HG02759 (cell line): ENCODE data around the gene HNMT.
"Not testable (repeated sequence)": the region's sequence is repeated elsewhere in the genome, so short reads cannot be mapped to it uniquely, and the experiment has no call there.

ENCODE experiments used
- ATAC-seq: cut with Tn5 transposase; IDR thresholded peaks from one replicate; pipeline ENCODE4 v1.9.1; 2021; ENCODE audit warnings: mild to moderate bottlenecking, moderate library complexity; ENCODE audit not compliant: unreplicated experiment

HNMT gene

DNA sequence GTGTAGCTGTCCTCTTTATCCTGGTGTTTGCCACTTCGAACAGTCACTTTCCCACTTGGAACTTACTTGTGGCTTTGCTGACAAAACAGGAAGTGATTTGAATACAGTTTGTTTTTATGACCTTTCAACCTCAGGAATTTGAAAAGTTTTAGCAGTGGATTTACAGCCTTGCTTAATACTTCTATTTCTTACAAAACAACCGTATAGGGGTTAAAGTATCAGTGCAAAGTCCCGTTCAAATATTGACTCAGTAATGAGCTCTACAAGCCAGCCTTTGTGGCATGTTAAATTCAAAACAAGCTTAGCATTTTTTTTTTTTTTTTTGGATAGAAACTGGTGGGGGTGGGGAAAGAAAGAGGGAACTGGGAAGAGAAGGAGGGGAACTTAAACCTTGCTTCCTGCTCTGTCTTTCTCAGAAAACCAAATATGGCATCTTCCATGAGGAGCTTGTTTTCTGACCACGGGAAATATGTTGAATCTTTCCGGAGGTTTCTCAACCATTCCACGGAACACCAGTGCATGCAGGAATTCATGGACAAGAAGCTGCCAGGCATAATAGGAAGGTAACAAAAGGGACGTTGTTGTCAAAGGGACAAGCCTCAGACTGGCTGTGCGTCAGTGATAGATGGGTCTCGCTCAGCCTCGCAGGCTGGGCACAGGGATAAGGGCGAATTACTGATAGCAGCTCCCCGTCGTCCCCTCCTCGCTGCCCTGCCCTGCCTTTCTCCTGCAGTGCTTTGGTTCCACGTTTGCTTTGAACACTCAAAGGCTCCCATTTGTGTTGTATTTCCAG, at the start of gene HNMT:
Gene HNMT (plus strand): TSS at position 408 of the 793 bp plus-strand sequence. CDS start 19 bp downstream, at position 427.
- no peak for ATAC-seq

DNA sequence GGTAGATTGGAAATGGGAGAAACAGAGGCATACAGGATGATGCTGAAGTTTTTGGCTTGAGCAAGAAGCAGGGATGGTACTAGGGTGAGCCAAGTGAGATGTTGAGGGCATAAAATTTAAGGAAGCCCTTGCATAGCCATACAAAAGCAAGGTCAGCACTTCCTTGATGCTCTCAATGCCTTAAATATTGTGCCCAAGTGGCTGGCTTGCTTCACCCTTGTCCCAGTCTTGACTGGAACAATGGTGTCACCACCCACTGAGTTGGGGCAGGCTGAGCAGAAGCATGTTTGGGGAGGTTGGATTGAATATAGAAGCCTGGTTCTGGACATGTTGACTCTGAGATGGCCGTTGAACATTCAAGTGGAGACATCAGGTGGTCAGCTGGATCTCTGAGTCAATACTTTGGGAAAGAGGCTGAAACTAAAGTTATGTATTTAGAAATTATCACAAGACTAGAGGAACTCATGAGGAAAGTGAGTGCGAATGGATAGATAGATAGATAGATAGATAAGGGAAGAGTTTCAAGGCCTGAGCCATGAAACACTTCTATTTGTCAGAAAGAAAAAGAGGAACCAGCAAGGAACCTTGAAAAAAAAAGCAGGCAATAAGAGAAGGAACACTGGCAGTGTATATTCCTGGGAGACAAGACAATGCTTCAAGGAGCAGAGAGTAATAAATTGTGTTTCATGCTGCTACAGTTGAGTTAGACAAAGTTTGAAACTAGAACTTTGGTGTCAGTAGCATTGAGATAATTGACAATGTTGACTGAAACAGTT, 43.0 kb upstream of the HNMT start:
- ATAC-seq = no peak

DNA sequence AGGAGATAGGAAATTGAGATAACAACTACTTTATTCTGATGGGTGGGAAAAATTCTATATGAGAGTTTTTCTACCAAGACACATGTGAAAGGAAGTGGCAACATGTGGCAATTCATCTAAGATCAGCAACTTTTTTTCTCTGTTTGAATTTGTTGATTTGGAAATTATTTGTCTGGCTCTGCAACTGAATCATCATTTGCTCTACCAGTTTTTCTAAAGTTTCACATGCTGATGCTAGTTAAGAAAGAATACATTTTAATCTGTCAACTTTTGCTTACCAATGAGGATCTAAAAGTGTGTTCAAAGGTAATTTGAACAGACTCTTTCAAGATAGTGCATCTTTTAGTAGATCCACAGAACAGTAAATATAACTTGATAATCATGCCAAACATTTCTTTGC, 42.1 kb upstream of the HNMT start:
- ATAC-seq = not testable (repeated sequence)

DNA sequence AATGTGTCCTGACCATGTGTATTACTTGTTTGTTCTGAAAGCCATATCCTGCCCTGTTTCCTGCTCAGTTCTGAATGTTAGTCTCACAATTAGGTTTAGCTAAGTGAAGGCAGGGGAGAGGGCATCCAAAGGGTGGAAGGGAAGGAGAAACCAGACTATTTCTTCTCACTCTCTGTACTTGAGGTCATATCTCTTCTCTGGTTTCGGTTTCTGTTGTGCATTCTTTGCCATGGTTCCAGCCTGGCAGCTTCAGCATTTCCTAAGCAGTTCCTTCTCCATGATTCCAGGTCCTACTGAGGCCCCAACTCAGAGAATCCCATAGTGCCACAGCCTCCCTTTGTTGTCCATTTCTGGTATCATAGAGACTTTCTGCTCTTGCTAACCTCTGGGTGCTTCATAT, 40.3 kb upstream of the HNMT start:
- ATAC-seq = no peak

DNA sequence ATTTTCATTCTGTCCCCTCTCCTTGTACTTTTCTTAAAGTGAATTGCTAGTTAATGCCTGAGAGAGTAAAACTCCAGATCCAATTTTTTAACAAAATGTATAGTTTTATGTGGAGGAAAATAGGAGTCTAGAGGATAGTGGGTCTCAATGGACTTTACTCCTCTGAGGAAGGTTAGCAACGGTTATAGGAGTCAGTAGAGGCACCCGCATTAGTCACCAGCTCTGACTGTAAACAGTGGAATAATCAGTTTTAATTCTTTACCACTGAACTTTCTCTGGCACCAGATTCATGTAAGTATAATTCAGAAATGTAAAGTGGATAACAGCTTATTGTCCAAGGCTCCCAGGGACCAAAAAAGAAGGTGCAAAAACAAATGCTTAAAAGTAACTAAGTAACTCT, 38.7 kb upstream of the HNMT start:
- no peak for ATAC-seq

DNA sequence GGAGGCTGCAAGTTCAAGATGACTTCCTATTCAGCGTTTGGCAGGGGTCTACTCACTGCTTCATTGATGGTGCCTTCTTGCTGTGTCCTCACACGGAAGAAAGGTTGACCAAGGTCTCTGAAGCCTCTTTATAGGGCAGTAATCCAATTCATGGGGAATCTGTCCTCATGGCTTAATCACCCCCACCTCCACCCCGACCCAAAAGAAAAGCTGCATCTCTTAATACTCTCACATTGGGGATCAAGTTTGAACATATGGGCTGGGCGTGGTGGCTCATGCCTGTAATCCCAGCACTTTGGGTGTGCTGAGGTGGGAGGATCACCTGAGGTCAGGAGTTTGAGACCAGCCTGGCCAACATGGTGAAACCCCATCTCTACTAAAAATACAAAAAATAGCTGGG, 36.4 kb upstream of the HNMT start:
- no peak for ATAC-seq

DNA sequence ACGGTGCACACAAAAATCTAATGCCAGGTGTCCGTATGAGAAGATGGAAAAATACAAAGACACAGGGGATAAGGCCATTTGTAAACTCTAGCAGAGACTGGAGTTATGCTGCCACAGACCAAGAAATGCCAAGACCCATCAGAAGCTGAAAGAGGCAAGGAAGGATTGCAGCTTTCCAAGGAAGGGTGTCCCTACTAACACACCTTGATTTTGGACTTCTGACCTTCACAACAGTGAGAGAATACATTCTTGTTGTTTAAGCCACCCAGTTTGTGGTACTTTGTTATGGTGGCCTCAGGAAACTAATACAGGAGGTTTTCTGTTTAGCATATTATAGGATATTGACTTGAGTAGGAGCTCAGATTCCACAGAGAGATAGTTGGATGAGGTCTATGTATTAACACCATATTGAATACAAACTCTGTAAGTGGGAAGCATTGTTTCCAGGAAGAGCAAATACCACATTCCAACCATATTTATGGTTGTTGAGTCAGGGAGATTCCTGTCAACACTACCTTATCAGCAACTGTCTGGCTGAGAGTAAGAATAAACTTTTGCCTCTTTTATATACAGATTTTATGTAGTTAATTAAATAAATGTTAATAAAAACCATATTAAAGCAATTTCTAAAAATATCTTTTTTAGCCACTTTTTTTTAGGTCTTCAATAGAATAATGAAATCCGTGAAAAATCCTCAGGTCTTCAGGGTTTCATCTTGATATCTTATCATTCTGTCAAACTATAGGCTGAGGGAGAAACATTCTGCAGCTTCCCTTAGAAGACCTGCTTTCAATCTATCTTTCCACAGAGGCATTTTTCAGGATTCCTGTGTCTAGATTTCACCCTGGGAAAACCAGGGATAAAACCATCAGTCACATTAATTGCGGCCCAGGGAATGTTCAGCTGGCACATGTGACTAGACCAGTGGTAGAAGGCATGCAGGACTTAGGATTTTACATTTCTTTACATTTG, 35.4 kb upstream of the HNMT start:
- ATAC-seq = no peak

DNA sequence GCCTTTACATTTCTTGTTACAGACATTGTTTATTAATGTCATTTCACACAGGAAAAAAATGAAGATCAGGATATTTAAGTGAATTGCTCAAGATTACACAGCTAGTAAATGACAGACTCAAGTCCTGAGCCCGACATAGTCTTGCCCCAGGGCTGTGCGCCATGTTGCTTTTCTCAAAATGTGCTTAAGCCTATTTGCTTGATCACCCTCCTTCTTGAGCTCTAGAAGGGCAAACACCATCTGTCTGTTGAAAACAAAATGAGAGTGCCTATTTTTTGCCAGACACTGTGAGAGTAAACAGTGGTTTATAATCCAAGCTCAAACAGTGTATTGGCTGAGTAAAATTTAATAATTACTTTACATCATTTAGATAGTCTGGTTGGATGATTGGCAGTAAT, 34.8 kb upstream of the HNMT start:
- no peak for ATAC-seq

DNA sequence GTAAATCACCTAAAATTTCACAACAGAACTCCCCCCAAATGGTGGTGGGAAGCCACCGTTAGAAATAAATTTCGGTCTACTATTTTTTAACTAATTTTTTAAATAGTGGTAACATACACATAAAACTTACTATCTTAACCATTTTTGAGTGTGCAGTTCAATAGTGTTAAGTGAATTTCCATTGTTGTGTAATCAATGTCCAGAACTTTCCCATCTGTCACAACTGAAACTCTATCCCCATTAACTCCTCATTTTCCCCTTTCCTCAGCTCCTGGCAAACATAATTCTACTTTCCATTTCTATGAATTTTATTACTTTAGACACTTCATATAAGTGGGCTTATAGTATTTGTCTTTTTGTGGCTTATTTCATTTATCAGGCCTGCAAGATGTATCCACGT, 34.1 kb upstream of the HNMT start:
- ATAC-seq = no peak

DNA sequence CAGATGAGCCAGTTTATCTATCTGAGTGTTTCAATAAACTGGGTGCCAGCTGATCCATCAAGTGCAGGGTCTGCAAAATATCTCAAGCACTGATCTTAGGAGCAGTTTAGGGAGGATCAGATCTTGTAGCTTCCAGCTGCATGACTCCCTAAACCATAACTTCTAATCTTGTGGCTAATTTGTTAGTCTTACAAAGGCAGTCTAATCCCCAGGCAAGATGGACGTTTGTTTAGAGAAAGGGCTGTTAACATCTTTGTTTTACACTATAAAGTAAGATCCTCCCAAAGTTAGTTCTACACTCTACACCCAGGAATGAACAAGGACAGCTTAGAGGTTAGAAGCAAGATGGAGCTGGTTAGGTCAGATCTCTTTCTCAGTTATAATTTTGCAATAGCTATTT, 28.7 kb upstream of the HNMT start:
- ATAC-seq = no peak

DNA sequence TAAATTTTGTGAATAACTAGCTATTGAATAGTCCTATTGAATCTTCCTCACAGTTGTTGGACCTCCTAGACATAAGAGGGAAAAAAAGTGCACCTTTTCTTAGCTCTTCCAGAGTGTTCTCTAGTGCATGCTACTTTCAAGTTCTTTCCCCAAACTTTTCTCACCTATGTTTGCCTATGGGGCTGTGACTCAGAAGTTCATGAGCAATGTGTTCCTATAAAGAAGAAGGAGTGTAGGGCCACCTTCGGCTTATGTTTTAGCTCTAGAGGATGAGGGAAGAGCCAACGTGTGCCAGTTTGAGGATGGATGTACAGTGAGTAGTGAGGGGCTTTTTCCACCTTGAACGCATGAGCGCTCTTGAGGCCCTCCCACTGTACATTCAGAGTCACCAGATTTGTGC, 27.0 kb upstream of the HNMT start:
- no peak for ATAC-seq

DNA sequence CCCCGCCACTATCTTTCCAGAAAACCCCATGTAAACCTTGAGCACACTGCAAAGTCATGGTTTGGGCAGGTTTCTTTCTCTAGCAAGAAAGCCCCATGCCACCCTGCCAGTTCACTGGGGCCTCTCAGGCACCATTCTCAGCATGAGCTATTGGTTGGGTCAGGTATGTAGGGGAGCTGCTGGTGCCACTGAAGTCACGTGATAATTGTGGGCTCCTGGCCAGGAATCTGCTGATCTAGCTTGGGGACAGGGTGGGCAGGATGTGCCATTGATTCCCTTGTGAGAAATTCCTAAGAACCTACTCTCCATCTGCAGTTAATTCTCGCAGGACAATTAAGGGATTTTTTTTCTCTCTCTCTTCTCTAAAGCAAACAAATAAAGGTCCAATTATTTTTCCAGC, 26.5 kb upstream of the HNMT start:
- ATAC-seq = no peak

DNA sequence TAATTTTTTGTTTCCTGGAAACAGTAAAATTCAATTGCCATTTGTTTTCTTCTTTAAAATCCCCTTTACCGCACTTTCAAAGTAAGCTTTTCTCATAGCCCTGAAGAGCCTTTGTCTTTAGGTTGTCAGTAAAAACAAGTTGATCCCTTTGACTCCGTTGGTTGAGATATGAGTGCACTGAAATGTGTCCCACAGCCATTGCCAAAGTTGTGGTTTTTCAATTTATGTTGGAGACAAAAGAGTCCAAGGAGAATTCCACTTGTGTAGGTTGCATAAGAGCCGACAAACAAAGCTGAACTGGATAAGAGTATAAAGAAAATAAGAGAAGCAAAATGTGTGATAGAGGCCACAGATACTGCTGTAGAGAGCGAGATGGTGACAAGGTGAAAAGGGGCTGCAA, 26.1 kb upstream of the HNMT start:
- ATAC-seq = no peak

DNA sequence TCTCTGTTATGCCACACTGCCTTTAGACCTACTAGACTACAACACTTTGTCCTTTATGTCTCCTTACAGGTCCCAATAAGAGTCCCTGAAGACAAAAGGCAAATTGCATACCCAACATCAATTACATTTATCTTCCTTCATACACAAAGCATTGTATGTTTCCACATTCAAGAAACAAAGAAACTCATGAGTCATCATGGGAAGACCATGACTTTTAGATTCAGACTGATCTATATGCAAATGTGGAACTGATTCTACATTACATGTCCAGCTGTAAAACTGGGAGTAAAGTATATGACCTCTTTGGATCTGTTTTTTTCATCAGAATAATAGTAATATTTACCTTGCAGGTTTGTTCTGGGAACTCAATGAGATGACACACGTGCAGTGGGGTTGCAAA, 25.2 kb upstream of the HNMT start:
- ATAC-seq = no peak

DNA sequence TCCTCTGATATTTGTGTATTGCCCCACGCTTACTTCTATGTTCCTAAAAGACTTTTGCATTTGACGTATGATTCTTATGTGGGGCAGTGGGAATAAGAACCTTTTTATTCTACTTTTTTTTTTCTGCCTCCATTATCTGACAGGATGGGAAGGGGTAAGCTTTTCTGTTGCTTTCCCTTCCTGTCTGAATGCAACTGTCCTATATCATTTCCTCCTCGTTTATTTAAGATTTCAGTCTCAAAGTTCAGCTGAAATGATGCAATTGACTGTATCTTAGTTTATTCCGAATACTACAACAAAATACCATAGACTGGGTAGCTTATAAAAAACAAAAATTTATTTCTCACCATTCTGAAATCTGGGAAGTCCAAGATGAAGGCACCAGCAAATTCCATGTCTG, 24.1 kb upstream of the HNMT start:
- no peak for ATAC-seq

DNA sequence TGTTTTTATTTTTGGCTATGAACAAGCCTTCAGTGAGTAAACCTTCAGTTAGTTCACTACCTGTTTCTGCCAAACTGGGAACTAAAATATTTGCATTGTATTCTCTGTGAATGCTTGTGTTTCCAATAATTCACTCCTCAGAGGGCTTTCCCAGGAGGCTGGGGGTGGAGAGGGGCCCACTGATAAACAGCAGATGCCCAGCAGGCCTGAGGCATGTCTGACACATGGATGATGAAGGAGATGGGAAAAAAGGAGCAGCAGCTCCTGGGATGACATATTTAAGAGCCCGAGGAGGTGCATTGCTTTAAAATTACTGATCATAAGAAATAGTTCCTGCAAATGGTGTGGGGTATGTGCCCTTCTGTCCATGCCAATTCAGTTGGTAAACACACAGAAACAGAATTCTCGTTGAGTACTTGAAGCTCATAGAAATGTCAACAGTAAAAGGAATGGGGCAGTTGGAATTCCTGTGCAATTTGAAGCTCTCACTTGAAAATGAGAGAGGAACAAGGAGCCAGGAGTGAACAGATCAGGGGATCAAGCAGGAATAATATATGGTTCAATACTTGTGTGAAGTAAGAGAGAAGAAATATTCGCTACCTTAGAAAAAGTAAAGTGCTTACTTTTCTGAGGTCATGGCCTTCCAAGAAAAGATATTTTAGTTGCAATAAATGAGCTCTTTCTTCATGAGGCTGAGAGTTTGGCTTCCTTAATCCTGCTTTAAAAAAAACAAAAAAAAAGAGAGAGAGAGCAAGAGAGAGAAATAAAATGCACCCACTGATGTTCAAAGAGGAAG, 22.0 kb upstream of the HNMT start:
- ATAC-seq = no peak

DNA sequence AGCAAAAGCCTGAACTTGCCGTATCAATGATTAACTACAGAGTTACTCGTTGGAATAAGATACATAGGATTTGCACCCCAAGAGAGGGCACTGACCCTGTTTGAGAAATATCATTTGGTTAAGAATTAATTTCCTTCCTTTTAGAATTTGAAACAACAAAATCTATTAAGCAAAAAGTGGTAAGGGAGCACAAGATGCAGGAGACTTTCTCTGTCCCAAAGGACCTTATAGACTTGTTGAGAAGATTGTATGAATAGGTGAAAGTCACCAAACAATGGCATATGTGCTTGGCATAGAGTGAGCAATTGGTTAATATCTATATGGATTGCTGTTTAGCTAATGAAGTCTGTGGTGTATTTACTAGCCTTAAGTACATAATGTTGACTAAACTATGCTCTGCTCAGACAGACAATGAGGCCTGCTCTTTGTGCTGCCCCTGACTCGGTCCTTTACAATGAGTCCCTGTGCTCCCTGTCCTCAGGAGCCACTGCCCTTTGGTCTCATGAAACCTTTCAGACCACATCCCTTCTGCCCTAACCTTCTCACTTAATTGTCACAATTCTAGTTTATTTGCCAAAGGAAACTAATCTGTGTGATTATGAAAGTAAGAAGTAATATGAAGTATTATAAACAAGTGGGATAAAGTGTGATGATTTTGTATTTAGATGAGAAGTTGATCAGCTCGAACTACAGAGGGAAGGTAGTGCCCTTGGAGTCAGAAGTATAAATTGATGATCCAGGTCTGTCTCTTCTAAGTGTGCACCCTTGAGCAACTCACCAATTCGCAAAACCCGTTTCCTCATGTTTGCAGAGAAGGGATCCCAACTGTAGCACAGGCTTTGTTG, 21.2 kb upstream of the HNMT start:
- no peak for ATAC-seq

DNA sequence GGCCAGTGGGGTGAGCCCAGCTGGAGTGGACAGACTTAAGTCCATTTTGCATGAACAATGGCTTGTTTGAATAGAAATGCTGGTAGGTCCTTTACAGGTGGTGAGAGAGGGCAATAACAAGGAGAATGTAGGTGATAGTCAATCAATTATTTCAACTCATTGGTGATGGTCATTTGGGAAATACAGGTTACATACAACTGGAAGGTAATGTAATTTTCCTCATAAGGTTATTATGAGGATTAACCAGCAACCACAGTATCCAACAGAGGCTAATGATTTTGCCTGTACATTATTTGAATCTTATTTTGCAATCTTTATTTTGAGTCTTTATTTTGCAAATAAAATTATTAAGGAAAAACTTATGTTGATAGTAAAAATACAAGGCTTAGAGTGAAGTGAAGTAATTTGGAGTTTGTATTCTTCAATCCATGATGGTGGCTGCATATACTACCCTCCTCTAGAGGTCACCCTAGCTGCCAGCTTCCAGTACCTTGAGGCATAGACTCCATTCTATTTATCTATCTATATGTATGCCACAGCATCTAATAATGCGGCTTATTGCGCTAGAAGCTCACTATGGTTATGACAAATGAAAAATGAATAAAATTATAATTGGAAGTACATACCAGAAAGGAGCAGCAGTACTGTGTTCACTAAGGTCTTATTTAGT, 20.5 kb upstream of the HNMT start:
- ATAC-seq = no peak

DNA sequence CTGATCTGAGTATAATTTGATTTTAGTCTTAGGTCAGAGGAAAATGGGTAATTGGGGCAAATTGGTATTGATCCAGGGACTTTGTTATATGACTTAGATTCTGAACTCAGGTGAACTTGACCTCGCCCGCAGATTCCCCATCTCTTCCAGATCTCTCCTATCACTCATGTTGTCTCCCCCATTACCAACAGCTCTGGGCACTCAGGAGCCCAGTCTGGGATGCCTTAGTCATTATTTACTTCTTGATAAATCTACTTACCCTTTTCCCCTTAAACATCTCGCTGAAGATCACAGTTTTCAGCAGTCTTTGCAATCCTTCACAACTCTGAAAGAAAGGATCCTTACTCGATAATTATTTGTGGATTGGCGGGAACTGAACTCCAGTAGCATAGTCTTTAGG, 19.6 kb upstream of the HNMT start:
- ATAC-seq = no peak
